ENCODE data around the gene MAML2. TPM values are rescaled to one million over a fixed set of nuclear protein-coding genes. Genes with fewer than 3 reads are reported as not detected.
"Not testable (repeated sequence)": the region's sequence is repeated elsewhere in the genome, so short reads cannot be mapped to it uniquely, and the experiment has no call there.

The MAML2 gene
- total and polyA plus RNA-seq, 2 of the 13 experiments (the other 11 are each of a cell fraction or from before 2014, with no cell fraction given), result 2.3 to 25.9 TPM

DNA sequence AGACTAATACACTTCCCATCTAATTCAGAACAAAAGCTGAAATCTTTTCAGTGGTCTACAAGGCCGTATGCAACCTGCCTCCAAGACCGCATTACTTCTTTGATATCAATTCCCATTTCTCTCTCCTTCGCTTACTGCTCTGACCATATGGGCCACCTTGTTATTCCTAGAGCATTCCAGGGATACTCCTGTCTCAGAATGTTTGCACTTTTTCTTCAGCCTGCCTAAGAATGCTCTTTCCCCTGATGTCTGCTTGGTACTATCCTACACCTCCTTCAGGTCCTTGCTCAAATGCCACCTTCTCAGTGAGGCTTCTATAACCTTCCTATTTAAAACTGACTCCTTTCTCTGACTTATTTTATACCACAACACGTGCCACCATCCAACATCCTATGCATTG, 71.2 kb downstream of the MAML2 start (continued):
- TF ChIP-seq, protein P1, sequence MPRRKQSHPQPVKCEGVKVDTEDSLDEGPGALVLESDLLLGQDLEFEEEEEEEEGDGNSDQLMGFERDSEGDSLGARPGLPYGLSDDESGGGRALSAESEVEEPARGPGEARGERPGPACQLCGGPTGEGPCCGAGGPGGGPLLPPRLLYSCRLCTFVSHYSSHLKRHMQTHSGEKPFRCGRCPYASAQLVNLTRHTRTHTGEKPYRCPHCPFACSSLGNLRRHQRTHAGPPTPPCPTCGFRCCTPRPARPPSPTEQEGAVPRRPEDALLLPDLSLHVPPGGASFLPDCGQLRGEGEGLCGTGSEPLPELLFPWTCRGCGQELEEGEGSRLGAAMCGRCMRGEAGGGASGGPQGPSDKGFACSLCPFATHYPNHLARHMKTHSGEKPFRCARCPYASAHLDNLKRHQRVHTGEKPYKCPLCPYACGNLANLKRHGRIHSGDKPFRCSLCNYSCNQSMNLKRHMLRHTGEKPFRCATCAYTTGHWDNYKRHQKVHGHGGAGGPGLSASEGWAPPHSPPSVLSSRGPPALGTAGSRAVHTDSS (CRISPR knock-in tag; conservative IDR thresholded peaks at IDR 0.05), result no peak
- TF ChIP-seq ZNF264 (CRISPR knock-in tag; IDR thresholded peaks at IDR 0.05) (no peak), ZNF713 (CRISPR knock-in tag; IDR thresholded peaks at IDR 0.05) (no peak)

DNA sequence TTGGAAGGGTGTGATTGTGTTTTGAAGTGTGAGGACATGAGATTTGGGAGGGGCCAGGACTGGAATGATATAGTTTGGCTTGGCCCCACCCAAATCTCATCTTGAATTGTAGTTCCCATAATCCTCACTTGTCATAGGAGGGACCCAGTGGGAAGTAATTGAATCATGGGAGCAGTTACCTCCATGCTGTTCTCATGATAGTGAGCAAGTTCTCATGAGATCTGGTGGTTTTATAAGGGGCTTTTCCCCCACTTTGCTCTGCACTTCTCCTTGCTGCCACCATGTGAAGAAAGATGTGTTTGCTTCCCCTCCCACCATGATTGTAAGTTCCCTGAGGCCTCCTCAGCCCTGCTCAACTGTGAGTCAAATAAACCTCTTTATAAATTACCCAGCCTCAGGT, 71.6 kb downstream of the MAML2 start:
- H3K79me2 ChIP-seq (ENCODE audit: insufficient read depth, low read length), result peaks cover 10% of the 10 kb centered on the region

DNA sequence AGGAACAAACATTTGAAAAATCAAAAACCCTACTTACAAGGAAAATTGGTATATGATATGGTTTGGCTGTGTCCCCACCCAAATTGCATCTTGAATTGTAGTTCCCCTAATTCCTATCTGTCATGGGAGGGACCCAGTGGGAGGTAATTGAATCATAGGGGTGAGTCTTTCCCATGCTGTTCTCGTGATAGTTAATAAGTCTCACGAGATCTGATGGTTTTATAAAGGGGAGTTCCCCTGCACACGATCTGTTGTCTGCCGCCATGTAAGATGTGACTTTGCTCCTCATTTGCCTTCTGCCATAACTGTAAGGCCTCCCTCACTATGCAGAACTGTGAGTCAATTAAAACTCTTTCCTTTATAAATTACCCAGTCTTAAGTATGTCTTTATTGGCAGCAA, 74.5 kb downstream of the MAML2 start:
- H3K4me2 ChIP-seq (ENCODE audit: low read depth, low read length); BruUV-seq (replicated peaks); H4K20me1 ChIP-seq (ENCODE audit: insufficient read depth, low read length); H3K9ac ChIP-seq (ENCODE audit: insufficient read depth, low read depth, low read length); H3K27me3 ChIP-seq (ENCODE audit: control insufficient read depth in 1 of 2, insufficient read depth in 2 of 2, low read length in 2 of 2); H3K9me3 ChIP-seq (ENCODE audit: low read length); POLR2A ChIA-PET; H2AFZ ChIP-seq (ENCODE audit: low read length); in situ Hi-C loops (cut with HindIII; ENCODE audit: extremely low pct_ligation_motif_present, low pct_unique_long_range_greater_than_20kb); CTCF ChIA-PET (ENCODE audit: low intra/inter-chr PET ratio, low total read pairs); ATAC-seq; H3K79me2 ChIP-seq (ENCODE audit: insufficient read depth, low read length); H3K36me3 ChIP-seq (replicated peaks in 1 of 2; ENCODE audit: control insufficient read depth in 1 of 2, insufficient read depth in 2 of 2, low read length in 2 of 2); H3K27ac ChIP-seq (ENCODE audit: extremely low read length, insufficient read depth, low read length); H3K4me3 ChIP-seq (replicated peaks in 1 of 3; ENCODE audit: insufficient read depth in 1 of 3, low read depth in 2 of 3, low read length in 3 of 3); intact Hi-C loops (cut with micrococcal nuclease; ENCODE audit: unreplicated experiment); FAIRE-seq; DNase-seq (ENCODE audit: low spot score): not testable (repeated sequence)
- H3K4me1 ChIP-seq (ENCODE audit: insufficient read depth, low read length), result peaks cover 13% of the 10 kb centered on the region
- 90% methylated on average over 4 of the region's 4 CpGs for WGBS (ENCODE audit: low lambda C conversion rate)

More for the DNA sequence above, 71.6 kb downstream of the MAML2 start:
- H4K20me1 ChIP-seq (ENCODE audit: insufficient read depth, low read length); H2AFZ ChIP-seq (ENCODE audit: low read length); BruUV-seq (replicated peaks); H3K9me3 ChIP-seq (ENCODE audit: low read length); H3K36me3 ChIP-seq (replicated peaks in 1 of 2; ENCODE audit: control insufficient read depth in 1 of 2, insufficient read depth in 2 of 2, low read length in 2 of 2); H3K4me2 ChIP-seq (ENCODE audit: low read depth, low read length); CTCF ChIA-PET (ENCODE audit: low intra/inter-chr PET ratio, low total read pairs); H3K4me1 ChIP-seq (ENCODE audit: insufficient read depth, low read length); H3K4me3 ChIP-seq (replicated peaks in 1 of 3; ENCODE audit: insufficient read depth in 1 of 3, low read depth in 2 of 3, low read length in 3 of 3); DNase-seq (ENCODE audit: low spot score); intact Hi-C loops (cut with micrococcal nuclease; ENCODE audit: unreplicated experiment); FAIRE-seq; in situ Hi-C loops (cut with HindIII; ENCODE audit: extremely low pct_ligation_motif_present, low pct_unique_long_range_greater_than_20kb); POLR2A ChIA-PET; H3K27me3 ChIP-seq (ENCODE audit: control insufficient read depth in 1 of 2, insufficient read depth in 2 of 2, low read length in 2 of 2); ATAC-seq; H3K9ac ChIP-seq (ENCODE audit: insufficient read depth, low read depth, low read length); H3K27ac ChIP-seq (ENCODE audit: extremely low read length, insufficient read depth, low read length): not testable (repeated sequence)
